IMR-90 (cell line): ENCODE results near the gene SIGLEC6. TPM values are rescaled to one million over a fixed set of nuclear protein-coding genes. Genes with fewer than 3 reads are reported as not detected.

Source experiments
- ATAC-seq: fragments of 200-7000 bp; cut with Tn5 transposase; 2 replicates; pipeline ENCODE4 v1.9.1; 2020; ENCODE audit warnings: low read depth, mild to moderate bottlenecking, moderate library complexity
- BruUV-seq: library from RNA; stranded (reverse); fragments of 400-500 nt; replicated peaks from 2 replicates; lab custom pipeline; 2021; lab: Mats Ljungman, UMichigan
- CTCF ChIA-PET: fragments of 300-600 bp; formaldehyde crosslinking; extraction: SDS; loops from one replicate; lab custom pipeline; 2021; ENCODE audit warnings: antibody characterized with exemption; lab: Yijun Ruan, JAX
- POLR2A ChIA-PET: fragments of 300-600 bp; sonication (Branson Sonifier 250); formaldehyde crosslinking; loops from one replicate; lab custom pipeline; 2022; ENCODE audit warnings: antibody characterized with exemption; ENCODE audit not compliant: unreplicated experiment; lab: Charles Lee
- DNase-seq: peaks from one replicate; pipeline ENCODE4 v3.0.0; 2013
- H2AFZ ChIP-seq: replicated peaks from 2 replicates; pipeline ENCODE3; 2013; ENCODE audit warnings: low read length, mild to moderate bottlenecking; ENCODE audit not compliant: poor library complexity
- H2AK5ac ChIP-seq: 2 replicates; pipeline ENCODE4 v1.6.1; 2013; ENCODE audit warnings: low read depth, low read length, inconsistent platforms
- H2AK9ac ChIP-seq: replicated peaks from 2 replicates; pipeline ENCODE3; 2013; ENCODE audit warnings: mild to moderate bottlenecking, low read depth, low read length, moderate library complexity; ENCODE audit not compliant: poor library complexity
- H2BK120ac ChIP-seq: 2 replicates; pipeline ENCODE4 v1.6.1; 2013; ENCODE audit warnings: low read depth, low read length, inconsistent platforms
- H2BK15ac ChIP-seq: 3 replicates; pipeline ENCODE4 v1.6.1; 2013; ENCODE audit warnings: low read depth, low read length, inconsistent platforms
- H2BK20ac ChIP-seq: 2 replicates; pipeline ENCODE4 v1.6.1; 2013; ENCODE audit warnings: low read depth, mild to moderate bottlenecking, inconsistent platforms, low read length, moderate library complexity
- H2BK5ac ChIP-seq: 2 replicates; pipeline ENCODE4 v1.6.1; 2013; ENCODE audit warnings: mild to moderate bottlenecking, low read depth, low read length, inconsistent platforms; ENCODE audit not compliant: poor library complexity, severe bottlenecking
- H3K14ac ChIP-seq: replicated peaks from 2 replicates; pipeline ENCODE4 v1.6.1; 2013; ENCODE audit warnings: low read depth, low read length, inconsistent platforms
- H3K18ac ChIP-seq: 2 replicates; pipeline ENCODE4 v1.6.1; 2013; ENCODE audit warnings: low read depth, low read length, control low read depth
- H3K23ac ChIP-seq: 2 replicates; pipeline ENCODE4 v1.6.1; 2013; ENCODE audit warnings: low read depth, low read length, inconsistent platforms
- H3K27ac ChIP-seq: 2 replicates; pipeline ENCODE4 v1.5.1; 2013; ENCODE audit warnings: mild to moderate bottlenecking, control low read depth, low read length; ENCODE audit not compliant: insufficient read depth
- H3K27me3 ChIP-seq: 2 replicates; pipeline ENCODE4 v1.6.1; 2013; ENCODE audit warnings: low read length; ENCODE audit not compliant: control insufficient read depth, insufficient read depth
- H3K36me3 ChIP-seq: 2 replicates; pipeline ENCODE4 v1.6.1; 2013; ENCODE audit warnings: low read length, mixed read lengths; ENCODE audit not compliant: control insufficient read depth, insufficient read depth
- H3K4ac ChIP-seq: 2 replicates; pipeline ENCODE4 v1.6.1; 2013; ENCODE audit warnings: low read depth, low read length, inconsistent platforms
- H3K4me1 ChIP-seq: 2 replicates; pipeline ENCODE4 v1.6.1; 2013; ENCODE audit warnings: low read length, mixed read lengths; ENCODE audit not compliant: control insufficient read depth, insufficient read depth
- H3K4me2 ChIP-seq: 2 replicates; pipeline ENCODE4 v1.6.1; 2013; ENCODE audit warnings: low read depth, mild to moderate bottlenecking, control low read depth, low read length, moderate library complexity
- H3K4me3 ChIP-seq: 2 replicates; pipeline ENCODE4 v1.5.1; 2013; ENCODE audit warnings: low read depth, mild to moderate bottlenecking, control low read depth, low read length, moderate library complexity; ENCODE audit not compliant: insufficient read depth
- H3K56ac ChIP-seq: 2 replicates; pipeline ENCODE4 v1.6.1; 2013; ENCODE audit warnings: low read length, inconsistent platforms; ENCODE audit not compliant: insufficient read depth; ENCODE audit errors: extremely low read depth
- H3K79me1 ChIP-seq, 2 experiments: 2 replicates each; pipeline ENCODE4 v1.6.1; 2013; ENCODE audit warnings: low read length in 2 of 2, inconsistent platforms in 1 of 2, low read depth in 1 of 2
- H3K9ac ChIP-seq: 2 replicates; pipeline ENCODE4 v1.6.1; 2013; ENCODE audit warnings: low read depth, low read length, control low read depth
- H3K9me1 ChIP-seq: 2 replicates; pipeline ENCODE4 v1.6.1; 2013; ENCODE audit warnings: low read length, inconsistent platforms; ENCODE audit not compliant: insufficient read depth
- H3K9me3 ChIP-seq: 2 replicates; pipeline ENCODE4 v1.6.1; 2013; ENCODE audit warnings: low read length; ENCODE audit not compliant: control insufficient read depth, insufficient read depth
- H4K20me1 ChIP-seq: 2 replicates; pipeline ENCODE4 v1.6.1; 2013; ENCODE audit warnings: low read length, inconsistent platforms; ENCODE audit not compliant: insufficient read depth
- H4K5ac ChIP-seq: 2 replicates; pipeline ENCODE4 v1.6.1; 2013; ENCODE audit warnings: mild to moderate bottlenecking, low read depth, low read length, control low read depth
- H4K8ac ChIP-seq, 2 experiments: 2 replicates each; pipeline ENCODE4 v1.6.1; 2013; ENCODE audit warnings: low read depth in 2 of 2, low read length in 2 of 2, control low read depth in 1 of 2, inconsistent platforms in 1 of 2
- H4K91ac ChIP-seq: 2 replicates; pipeline ENCODE4 v1.6.1; 2013; ENCODE audit warnings: low read depth, low read length, inconsistent platforms; ENCODE audit not compliant: insufficient read depth
- BHLHE40 ChIP-seq: fragments of 150-350 bp; IDR thresholded peaks from 2 replicates; pipeline ENCODE4 v1.6.1; 2016; ENCODE audit warnings: mild to moderate bottlenecking, low read depth, low read length
- CEBPB ChIP-seq: IDR thresholded peaks from 2 replicates; pipeline ENCODE4 v1.6.1; 2012; ENCODE audit warnings: low read depth, low read length, improper control_type of control experiment
- CHD1 ChIP-seq: IDR thresholded peaks from 2 replicates; pipeline ENCODE4 v1.6.1; 2012; ENCODE audit warnings: low read depth, low read length, improper control_type of control experiment
- CTCF ChIP-seq: conservative IDR thresholded peaks from 2 replicates; pipeline ENCODE4 v1.5.1; 2012; ENCODE audit warnings: mild to moderate bottlenecking, low read depth, low read length, improper control_type of control experiment
- ELK1 ChIP-seq: fragments of 150-350 bp; IDR thresholded peaks from 2 replicates; pipeline ENCODE4 v1.6.1; 2016; ENCODE audit warnings: low read depth, mild to moderate bottlenecking, low read length, moderate library complexity, borderline replicate concordance
- FOS ChIP-seq: fragments of 150-350 bp; IDR thresholded peaks from 2 replicates; pipeline ENCODE4 v1.6.1; 2016; ENCODE audit warnings: low read depth, low read length
- MAFK ChIP-seq: IDR thresholded peaks from 2 replicates; pipeline ENCODE4 v1.6.1; 2012; ENCODE audit warnings: low read depth, low read length, improper control_type of control experiment
- MAZ ChIP-seq: IDR thresholded peaks from 2 replicates; pipeline ENCODE4 v1.6.1; 2012; ENCODE audit warnings: low read depth, mild to moderate bottlenecking, low read length, improper control_type of control experiment, moderate library complexity, borderline replicate concordance
- MXI1 ChIP-seq: IDR thresholded peaks from 2 replicates; pipeline ENCODE4 v1.6.1; 2012; ENCODE audit warnings: low read depth, mild to moderate bottlenecking, low read length, moderate library complexity, borderline replicate concordance
- NFE2L2 ChIP-seq: fragments of 150-350 bp; IDR thresholded peaks from 2 replicates; pipeline ENCODE4 v1.6.1; 2016; ENCODE audit warnings: low read depth, mild to moderate bottlenecking, low read length
- POLR2A ChIP-seq: IDR thresholded peaks from 2 replicates; pipeline ENCODE4 v1.6.1; 2012; ENCODE audit warnings: mild to moderate bottlenecking, low read depth, low read length
- RAD21 ChIP-seq: IDR thresholded peaks from 2 replicates; pipeline ENCODE4 v1.6.1; 2012; ENCODE audit warnings: low read length, improper control_type of control experiment
- RCOR1 ChIP-seq: IDR thresholded peaks from 2 replicates; pipeline ENCODE4 v1.6.1; 2012; ENCODE audit warnings: mild to moderate bottlenecking, low read length, improper control_type of control experiment; ENCODE audit not compliant: insufficient replicate concordance
- RFX5 ChIP-seq: IDR thresholded peaks from 2 replicates; pipeline ENCODE4 v1.8.0; 2012; ENCODE audit warnings: low read depth, mild to moderate bottlenecking, low read length, moderate library complexity
- SMC3 ChIP-seq: fragments of 150-350 bp; IDR thresholded peaks from 2 replicates; pipeline ENCODE4 v1.6.1; 2016; ENCODE audit warnings: low read depth, mild to moderate bottlenecking, antibody characterized with exemption, low read length, moderate library complexity
- USF2 ChIP-seq: fragments of 150-350 bp; IDR thresholded peaks from 2 replicates; pipeline ENCODE4 v1.6.1; 2017; ENCODE audit warnings: mild to moderate bottlenecking, antibody characterized with exemption, low read length, low read depth
- WGBS, 2 experiments: methylation state at CpG; one replicate each; pipeline versions ENCODE4 v1.1.5 to v1.1.7; 2013; ENCODE audit warnings: missing lambda C conversion rate in 2 of 2; ENCODE audit not compliant: insufficient read length in 1 of 2; ENCODE audit errors: extremely low coverage in 2 of 2; 5-methylcytosine and 5-hydroxymethylcytosine counted together
- dilution Hi-C: fragments of 300-500 bp; cut with HindIII; formaldehyde crosslinking; loops from one replicate; pipeline ENCODE4 v1.14.3; 2018; ENCODE audit warnings: low sequenced_read_pairs; ENCODE audit not compliant: unreplicated experiment
- in situ Hi-C: fragments of 300-500 bp; cut with MboI; formaldehyde crosslinking; loops from 3 replicates; pipeline ENCODE4 v1.14.3; 2019; ENCODE audit warnings: low sequenced_read_pairs, inconsistent platforms, mixed read lengths
- intact Hi-C: fragments of 100-400 bp; cut with micrococcal nuclease; formaldehyde crosslinking; loops from 2 replicates; pipeline ENCODE4 v1.10.0; 2022
- polyA plus RNA-seq, 3 experiments: library from polyadenylated mRNA; depleted of rRNA; stranded (reverse); fragments of >200 nt; gene quantifications; 2 replicates each; pipeline ENCODE4 v1.2.3, GENCODE V29; 2012; ENCODE audit warnings: low replicate concordance in 1 of 3
- total RNA-seq: library from RNA; depleted of rRNA; stranded (reverse); fragments of >200 nt; gene quantifications from 2 replicates; pipeline ENCODE4 v1.2.3, GENCODE V29; 2012

The SIGLEC6 gene
- total and polyA plus RNA-seq, 2 of the 4 experiments (the other 2 are of a cell fraction) = not detected

- Histone ChIP-seq H4K91ac (no peak overlapping the region), H3K4ac (no peak overlapping the region), H2BK20ac (no peak overlapping the region), H2BK15ac (no peak overlapping the region), H3K23ac (no peak overlapping the region), H4K8ac (no peak overlapping the region), H2AFZ (no peak overlapping the region), H3K9me3 (no peaks in the 10 kb centered on the region), H3K56ac (no peak overlapping the region), H3K4me2 (no peak overlapping the region), H3K9ac (no peak overlapping the region), H3K4me3 (no peak overlapping the region), H3K9me1 (no peaks in the 10 kb centered on the region), H3K79me1 (no peaks in the 10 kb centered on the region), H3K18ac (no peak overlapping the region), H4K5ac (no peak overlapping the region), H3K36me3 (no peaks in the 10 kb centered on the region), H2AK5ac (no peak overlapping the region), H4K20me1 (no peaks in the 10 kb centered on the region), H2BK5ac (no peak overlapping the region), H3K14ac (no peak overlapping the region), H2BK120ac (no peak overlapping the region), H2AK9ac (no peak overlapping the region), H3K27me3 (no peaks in the 10 kb centered on the region), H3K4me1 (no peaks in the 10 kb centered on the region), H3K27ac (no peak overlapping the region)
- BruUV-seq = no TSS peak
- no peak for TF ChIP-seq MAZ
- TF ChIP-seq MAFK = no peak
- no peak for TF ChIP-seq MXI1
- no peak for TF ChIP-seq CHD1
- no peak for TF ChIP-seq NFE2L2
- no peak for TF ChIP-seq FOS
- no peak for TF ChIP-seq POLR2A
- no peak for TF ChIP-seq RCOR1
- no peak for TF ChIP-seq CTCF
- no peak for TF ChIP-seq BHLHE40
- TF ChIP-seq CEBPB = no peak
- no peak for TF ChIP-seq ELK1
- no peak for TF ChIP-seq SMC3
- no peak for TF ChIP-seq USF2
- TF ChIP-seq RFX5 = no peak
- TF ChIP-seq RAD21 = no peak
- intact Hi-C loops = no loop called here
- in situ Hi-C loops = no loop called here
- no CpG with 5 or more reads among the region's 7 CpGs for WGBS, 2 experiments
- ATAC-seq = no peak
- DNase-seq = no peak
- CTCF ChIA-PET = no interaction called here
- POLR2A ChIA-PET = no interaction called here
- dilution Hi-C loops = no loop called here
Observed at GRCh38 chr19:51509823-51510660, 21.4 kb downstream of the SIGLEC6 start.
